ENCODE measurements around the gene EEF1AKMT4.

Gene EEF1AKMT4

DNA sequence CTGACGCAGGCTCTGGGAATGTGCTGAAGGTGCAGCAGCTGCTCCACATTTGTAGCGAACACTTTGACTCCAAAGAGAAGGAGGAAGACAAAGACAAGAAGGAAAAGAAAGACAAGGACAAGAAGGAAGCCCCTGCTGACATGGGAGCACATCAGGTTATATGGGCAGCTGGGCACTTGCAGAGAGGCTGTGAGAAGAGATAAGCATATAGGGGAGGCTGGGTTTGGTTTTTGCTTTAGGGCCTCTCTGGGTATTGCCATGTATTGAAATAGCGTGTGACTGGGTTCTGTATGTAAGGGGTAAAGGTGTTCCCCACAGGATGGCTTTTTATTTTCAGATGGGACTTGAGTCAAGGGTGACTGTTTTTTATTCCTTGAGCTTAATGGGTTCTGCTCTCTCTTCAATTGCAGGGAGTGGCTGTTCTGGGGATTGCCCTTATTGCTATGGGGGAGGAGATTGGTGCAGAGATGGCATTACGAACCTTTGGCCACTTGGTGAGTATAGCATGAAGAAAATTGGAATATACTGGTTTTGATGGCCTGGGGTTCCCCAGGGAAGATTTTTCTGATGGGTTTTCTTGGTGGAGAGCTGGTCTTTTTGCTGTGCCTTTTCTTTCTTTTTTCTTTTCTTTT is 57.0 kb downstream of the EEF1AKMT4 start:
- FAIRE-seq (no peak), DNase-seq (ENCODE audit: insufficient read length, low spot score) (no peak)
- TF ChIP-seq TAF1 (IDR thresholded peaks at IDR 0.05; ENCODE audit: low read depth, low read length) (no peak), PAX5 (IDR thresholded peaks at IDR 0.05; ENCODE audit: insufficient read depth, low read length, severe bottlenecking) (no peak), POU2F2 (IDR thresholded peaks at IDR 0.05; ENCODE audit: low read depth, low read length) (no peak), SPI1 (IDR thresholded peaks at IDR 0.05; ENCODE audit: low read depth, low read length) (no peak), POLR2AphosphoS5 (IDR thresholded peaks at IDR 0.05; ENCODE audit: low read depth, low read length) (no peak), POLR2A (IDR thresholded peaks at IDR 0.05; ENCODE audit: low read depth, low read length) (no peak)

DNA sequence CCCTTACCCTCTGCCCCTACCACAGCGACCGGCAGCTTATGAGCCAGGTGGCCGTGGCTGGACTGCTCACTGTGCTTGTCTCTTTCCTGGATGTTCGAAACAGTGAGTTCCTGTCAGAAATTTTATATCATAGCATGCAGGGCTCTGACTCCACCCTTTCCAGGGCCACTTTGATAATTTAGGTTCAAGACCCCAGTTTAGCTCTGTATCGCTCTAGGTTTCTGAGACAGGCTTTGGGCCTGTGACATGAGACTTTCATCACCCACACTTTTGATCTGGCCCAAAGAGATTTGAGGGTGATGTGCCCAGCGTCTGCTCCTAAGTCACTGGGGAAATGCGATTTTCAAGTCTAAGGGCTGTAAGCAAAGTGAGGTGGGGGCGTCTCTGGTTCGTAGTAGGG is 58.4 kb downstream of the EEF1AKMT4 start:
- DNase-seq (ENCODE audit: insufficient read length, low spot score) (no peak), FAIRE-seq (no peak)
- TF ChIP-seq POU2F2 (IDR thresholded peaks at IDR 0.05; ENCODE audit: low read depth, low read length) (no peak), POLR2A (IDR thresholded peaks at IDR 0.05; ENCODE audit: low read depth, low read length) (no peak), TAF1 (IDR thresholded peaks at IDR 0.05; ENCODE audit: low read depth, low read length) (no peak), SPI1 (IDR thresholded peaks at IDR 0.05; ENCODE audit: low read depth, low read length) (no peak), POLR2AphosphoS5 (IDR thresholded peaks at IDR 0.05; ENCODE audit: low read depth, low read length) (no peak), PAX5 (IDR thresholded peaks at IDR 0.05; ENCODE audit: insufficient read depth, low read length, severe bottlenecking) (no peak)
